ENCODE results near the gene SGSM1. TPM values are rescaled to one million over a fixed set of nuclear protein-coding genes. Genes with fewer than 3 reads are reported as not detected.

Gene SGSM1
- total and polyA plus RNA-seq, 10 donors: 0.16 to 1.3 (median 0.53) TPM

DNA sequence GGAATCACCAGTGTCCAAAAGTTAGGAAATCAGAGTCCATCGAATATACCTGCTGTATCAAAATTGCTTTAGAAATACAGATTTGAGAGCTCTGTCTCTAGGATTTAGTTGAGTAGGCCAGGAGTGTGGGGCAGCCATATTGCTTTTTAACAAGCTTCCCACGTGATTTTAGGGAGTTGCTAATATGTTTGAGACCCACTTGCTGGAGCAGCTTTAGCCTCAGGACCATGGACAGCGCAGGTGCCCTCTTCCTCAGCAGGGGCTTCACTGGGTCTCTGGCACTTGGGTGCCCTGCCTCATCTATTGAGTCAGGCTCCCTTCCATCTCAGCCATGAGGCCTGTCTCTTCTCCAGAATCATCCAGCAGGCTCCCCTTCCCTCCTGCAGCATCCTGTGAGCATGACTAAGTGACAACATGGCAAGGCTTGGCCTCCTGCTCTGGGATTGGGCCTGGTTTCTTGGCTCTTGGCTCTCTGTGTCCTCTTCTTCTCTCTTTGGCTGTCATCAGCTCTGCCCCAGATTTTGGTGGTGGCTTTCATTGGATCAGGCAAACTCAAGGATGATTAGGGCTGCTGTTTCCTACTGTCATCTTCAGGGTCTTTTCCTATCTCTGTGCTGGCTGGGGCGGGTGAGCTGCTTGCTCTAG lies 70.0 kb downstream of the SGSM1 start:
- no peak for DNase-seq
- H3K4me1 ChIP-seq: no peaks in the 10 kb centered on the region
- no peak overlapping the region for H3K4me3 ChIP-seq
- no peak overlapping the region for H3K27ac ChIP-seq
- peaks cover 0 to 11% (median 9%) of the 10 kb centered on the region in 8 donors for H3K9me3 ChIP-seq
- H3K27me3 ChIP-seq (replicated peaks in 1 of 7): peaks cover 0 to 6% (median 0%) of the 10 kb centered on the region in 7 donors
- intact Hi-C loops (cut with DNase I; ENCODE audit: low total_unique reads): no loop called here
- peaks cover 0 to 6% (median 0%) of the 10 kb centered on the region in 6 donors for H3K36me3 ChIP-seq
- WGBS, 5 donors: 52 to 71% (median 66%) methylated on average over 4 of the region's 4 CpGs
- TF ChIP-seq, protein P1, sequence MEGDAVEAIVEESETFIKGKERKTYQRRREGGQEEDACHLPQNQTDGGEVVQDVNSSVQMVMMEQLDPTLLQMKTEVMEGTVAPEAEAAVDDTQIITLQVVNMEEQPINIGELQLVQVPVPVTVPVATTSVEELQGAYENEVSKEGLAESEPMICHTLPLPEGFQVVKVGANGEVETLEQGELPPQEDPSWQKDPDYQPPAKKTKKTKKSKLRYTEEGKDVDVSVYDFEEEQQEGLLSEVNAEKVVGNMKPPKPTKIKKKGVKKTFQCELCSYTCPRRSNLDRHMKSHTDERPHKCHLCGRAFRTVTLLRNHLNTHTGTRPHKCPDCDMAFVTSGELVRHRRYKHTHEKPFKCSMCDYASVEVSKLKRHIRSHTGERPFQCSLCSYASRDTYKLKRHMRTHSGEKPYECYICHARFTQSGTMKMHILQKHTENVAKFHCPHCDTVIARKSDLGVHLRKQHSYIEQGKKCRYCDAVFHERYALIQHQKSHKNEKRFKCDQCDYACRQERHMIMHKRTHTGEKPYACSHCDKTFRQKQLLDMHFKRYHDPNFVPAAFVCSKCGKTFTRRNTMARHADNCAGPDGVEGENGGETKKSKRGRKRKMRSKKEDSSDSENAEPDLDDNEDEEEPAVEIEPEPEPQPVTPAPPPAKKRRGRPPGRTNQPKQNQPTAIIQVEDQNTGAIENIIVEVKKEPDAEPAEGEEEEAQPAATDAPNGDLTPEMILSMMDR (IDR thresholded peaks at IDR 0.05 in 8 of 11, conservative IDR thresholded peaks at IDR 0.05 in 3 of 11): no peak
- TF ChIP-seq POLR2A (IDR thresholded peaks at IDR 0.05): no peak
- no peak for TF ChIP-seq POLR2AphosphoS5 (IDR thresholded peaks at IDR 0.05)

GRCh38 chr22:24876700-24877099 lies 70.7 kb downstream of the SGSM1 start:
- Histone ChIP-seq H3K27ac (no peak overlapping the region), H3K36me3 (peaks cover 0 to 6% (median 0%) of the 10 kb centered on the region in 6 donors), H3K4me1 (no peaks in the 10 kb centered on the region), H3K4me3 (no peak overlapping the region), H3K27me3 (replicated peaks in 1 of 7) (peaks cover 0 to 6% (median 0%) of the 10 kb centered on the region in 7 donors), H3K9me3 (peaks cover 0 to 11% (median 9%) of the 10 kb centered on the region in 8 donors)
- intact Hi-C loops (cut with DNase I; ENCODE audit: low total_unique reads): no loop called here
- 92 to 100% (median 100%) methylated on average over 1 of the region's 1 CpG for WGBS, 5 donors
- no peak for DNase-seq
- TF ChIP-seq, protein P1 (IDR thresholded peaks at IDR 0.05 in 8 of 11, conservative IDR thresholded peaks at IDR 0.05 in 3 of 11): no peak
- TF ChIP-seq POLR2A (IDR thresholded peaks at IDR 0.05) (no peak), POLR2AphosphoS5 (IDR thresholded peaks at IDR 0.05) (no peak)

- no peaks in the 10 kb centered on the region for H3K4me1 ChIP-seq
- no peak for DNase-seq
- no peak overlapping the region for H3K27ac ChIP-seq
- H3K9me3 ChIP-seq: peaks cover 0 to 11% (median 9%) of the 10 kb centered on the region in 8 donors
- intact Hi-C loops (cut with DNase I; ENCODE audit: low total_unique reads): no loop called here
- TF ChIP-seq POLR2AphosphoS5 (IDR thresholded peaks at IDR 0.05): no peak
- TF ChIP-seq, protein P1 (IDR thresholded peaks at IDR 0.05 in 8 of 11, conservative IDR thresholded peaks at IDR 0.05 in 3 of 11): no peak
- TF ChIP-seq POLR2A (IDR thresholded peaks at IDR 0.05): no peak
- peaks cover 0 to 6% (median 0%) of the 10 kb centered on the region in 7 donors for H3K27me3 ChIP-seq (replicated peaks in 1 of 7)
- 89 to 100% (median 92%) methylated on average over 2 of the region's 2 CpGs for WGBS, 5 donors
- no peak overlapping the region for H3K4me3 ChIP-seq
- H3K36me3 ChIP-seq: peaks cover 0 to 6% (median 0%) of the 10 kb centered on the region in 6 donors
Measured at GRCh38 chr22:24878969-24879368, 73.0 kb downstream of the SGSM1 start.

DNA sequence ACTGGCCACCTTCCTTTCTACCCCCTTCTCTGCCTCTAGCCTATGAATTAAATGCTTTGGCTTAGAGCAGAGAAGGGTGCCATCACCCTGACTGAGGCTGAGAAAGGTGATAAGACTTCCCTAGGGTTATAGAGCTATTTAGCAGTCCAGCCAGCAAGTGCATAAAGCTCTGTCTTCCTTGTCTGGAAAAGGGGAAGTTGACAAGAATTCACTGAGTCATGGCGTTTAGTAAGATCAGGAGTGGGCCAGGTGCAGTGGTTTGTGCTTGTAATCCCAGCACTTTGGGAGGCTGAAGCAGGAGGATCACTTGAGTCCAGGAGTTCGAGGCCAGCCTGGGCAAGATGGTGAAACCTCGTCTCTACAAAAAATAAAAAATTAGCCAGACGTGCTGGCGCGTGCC lies 77.4 kb downstream of the SGSM1 start:
- Histone ChIP-seq H3K36me3 (no peaks in the 10 kb centered on the region), H3K4me1 (no peaks in the 10 kb centered on the region), H3K4me3 (no peak overlapping the region), H3K27ac (no peak overlapping the region), H3K27me3 (replicated peaks in 1 of 7) (no peaks in the 10 kb centered on the region), H3K9me3 (no peaks in the 10 kb centered on the region)
- 79 to 83% (median 80%) methylated on average over 6 of the region's 6 CpGs for WGBS, 5 donors
- intact Hi-C loops (cut with DNase I; ENCODE audit: low total_unique reads): no loop called here
- DNase-seq: no peak
- TF ChIP-seq POLR2AphosphoS5 (IDR thresholded peaks at IDR 0.05) (no peak), POLR2A (IDR thresholded peaks at IDR 0.05) (no peak)
- TF ChIP-seq, protein P1 (IDR thresholded peaks at IDR 0.05 in 8 of 11, conservative IDR thresholded peaks at IDR 0.05 in 3 of 11): no peak
